SK-N-SH (cell line): ENCODE results near the gene MOB2.

Experiments used
- CHD2 ChIP-seq: fragments of 150-350 bp; IDR thresholded peaks from 2 replicates; pipeline ENCODE4 v1.6.1; 2018; ENCODE audit warnings: low read length; ENCODE audit not compliant: partially characterized antibody
- CTCF ChIP-seq: fragments of 200-600 bp; sonication (generic); IDR thresholded peaks from 2 replicates; pipeline ENCODE4 v1.6.1; 2017; ENCODE audit warnings: antibody characterized with exemption, mild to moderate bottlenecking, moderate library complexity
- EP300 ChIP-seq, 2 experiments: IDR thresholded peaks; 2 replicates each; pipeline versions ENCODE4 v1.4.0 to v1.6.1; 2012; ENCODE audit warnings: borderline replicate concordance in 1 of 2, low read depth in 1 of 2, low read length in 1 of 2
- EZH2phosphoT487 ChIP-seq: fragments of 200-600 bp; sonication (generic); IDR thresholded peaks from 2 replicates; pipeline ENCODE4 v1.6.1; 2017; ENCODE audit warnings: low read depth, mixed run types, mild to moderate bottlenecking, antibody characterized with exemption, moderate library complexity, borderline replicate concordance
- JUND ChIP-seq: IDR thresholded peaks from 2 replicates; pipeline ENCODE4 v1.4.0; 2012
- MAX ChIP-seq: IDR thresholded peaks from 2 replicates; pipeline ENCODE4 v1.4.0; 2012; ENCODE audit warnings: low read depth
- MXI1 ChIP-seq: IDR thresholded peaks from 2 replicates; pipeline ENCODE4 v1.6.1; 2012; ENCODE audit warnings: mild to moderate bottlenecking, low read depth, low read length, improper control_type of control experiment
- POLR2AphosphoS5 ChIP-seq: IDR thresholded peaks from 2 replicates; pipeline ENCODE4 v1.6.1; 2012; ENCODE audit warnings: low read depth, low read length
- RAD21 ChIP-seq: IDR thresholded peaks from 2 replicates; pipeline ENCODE4 v1.6.1; 2012; ENCODE audit warnings: mild to moderate bottlenecking, low read length
- SIN3A ChIP-seq: IDR thresholded peaks from 2 replicates; pipeline ENCODE4 v1.6.1; 2012; ENCODE audit warnings: low read depth, mild to moderate bottlenecking, low read length, moderate library complexity, borderline replicate concordance
- SMC3 ChIP-seq: IDR thresholded peaks from 2 replicates; pipeline ENCODE4 v1.6.1; 2012; ENCODE audit warnings: low read depth, low read length, improper control_type of control experiment
- TCF12 ChIP-seq: IDR thresholded peaks from 2 replicates; pipeline ENCODE4 v1.4.0; 2012
- TF ChIP-seq, protein P1 (sequence below): IDR thresholded peaks from 2 replicates; pipeline ENCODE4 v1.4.0; 2012; ENCODE audit warnings: low read depth, borderline replicate concordance

- TF ChIP-seq MXI1 (no peak), MAX (no peak), CTCF (no peak), JUND (no peak), SIN3A (no peak), TCF12 (no peak), CHD2 (no peak), EP300 (IDR thresholded peaks at IDR 0.05; ENCODE audit: borderline replicate concordance in 1 of 2, low read depth in 1 of 2, low read length in 1 of 2) (no peak), SMC3 (no peak), RAD21 (no peak), EZH2phosphoT487 (no peak), POLR2AphosphoS5 (no peak)
- TF ChIP-seq, protein P1, sequence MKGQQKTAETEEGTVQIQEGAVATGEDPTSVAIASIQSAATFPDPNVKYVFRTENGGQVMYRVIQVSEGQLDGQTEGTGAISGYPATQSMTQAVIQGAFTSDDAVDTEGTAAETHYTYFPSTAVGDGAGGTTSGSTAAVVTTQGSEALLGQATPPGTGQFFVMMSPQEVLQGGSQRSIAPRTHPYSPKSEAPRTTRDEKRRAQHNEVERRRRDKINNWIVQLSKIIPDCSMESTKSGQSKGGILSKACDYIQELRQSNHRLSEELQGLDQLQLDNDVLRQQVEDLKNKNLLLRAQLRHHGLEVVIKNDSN: no peak
Observed at GRCh38 chr11:1460986-1461825, 25.4 kb downstream of the MOB2 start.
